ENCODE measurements around the gene PLD5.

DNA sequence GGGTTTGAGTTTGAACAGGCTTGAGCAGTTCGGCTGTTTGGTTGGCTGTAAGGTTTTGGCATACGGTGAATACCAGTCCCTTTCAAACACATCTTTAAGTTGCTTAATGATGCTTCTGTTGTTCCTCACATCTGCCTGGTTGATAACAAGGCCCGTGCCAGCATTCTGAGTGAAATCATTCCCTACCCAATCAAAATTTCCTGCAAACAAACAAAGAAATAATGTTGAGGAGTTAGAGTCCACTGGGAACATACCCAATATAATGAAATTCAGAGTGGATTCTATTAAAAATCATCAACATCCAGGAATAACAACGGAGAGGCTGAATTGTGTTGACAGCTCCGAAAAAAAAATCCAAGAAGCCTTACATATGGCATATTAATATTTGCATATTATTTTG lies 434.6 kb downstream of the PLD5 start:
- TF ChIP-seq CTCF (IDR thresholded peaks at IDR 0.05), result no peak
- no peak for TF ChIP-seq REST (IDR thresholded peaks at IDR 0.05; ENCODE audit: insufficient read depth in 1 of 2, low read depth in 2 of 2, low read length in 1 of 2)
- TF ChIP-seq POLR2AphosphoS5 (IDR thresholded peaks at IDR 0.05; ENCODE audit: low read depth, low read length), result no peak
- no peak for TF ChIP-seq TCF7L2 (IDR thresholded peaks at IDR 0.05; ENCODE audit: low read depth, low read length)
- no peak for TF ChIP-seq SIN3A (IDR thresholded peaks at IDR 0.05; ENCODE audit: borderline replicate concordance, insufficient read depth, low read depth, low read length)

Data from Panc1 (cell line).